Measurements from ENCODE around the gene MED25.

The MED25 gene

DNA sequence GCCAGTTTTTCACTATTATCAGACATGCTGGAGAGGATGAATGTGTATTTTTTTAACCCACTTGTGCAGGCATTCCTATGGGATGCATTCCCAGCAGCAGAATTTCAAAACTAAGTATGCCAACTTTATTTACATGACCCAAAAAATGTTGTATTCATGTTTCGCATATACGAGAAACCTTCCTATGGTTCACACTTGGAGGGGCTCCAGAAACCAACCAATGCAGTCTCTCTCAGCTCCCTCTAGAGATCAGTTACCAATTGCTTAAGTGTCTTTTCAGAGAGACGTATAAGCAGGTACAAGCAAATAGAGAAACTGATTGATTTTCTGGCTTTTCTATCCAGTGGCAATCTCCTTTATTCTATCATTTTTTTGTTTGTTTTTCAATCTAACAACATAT lies 27.3 kb downstream of the MED25 start:
- DNase-seq = no peak

DNA sequence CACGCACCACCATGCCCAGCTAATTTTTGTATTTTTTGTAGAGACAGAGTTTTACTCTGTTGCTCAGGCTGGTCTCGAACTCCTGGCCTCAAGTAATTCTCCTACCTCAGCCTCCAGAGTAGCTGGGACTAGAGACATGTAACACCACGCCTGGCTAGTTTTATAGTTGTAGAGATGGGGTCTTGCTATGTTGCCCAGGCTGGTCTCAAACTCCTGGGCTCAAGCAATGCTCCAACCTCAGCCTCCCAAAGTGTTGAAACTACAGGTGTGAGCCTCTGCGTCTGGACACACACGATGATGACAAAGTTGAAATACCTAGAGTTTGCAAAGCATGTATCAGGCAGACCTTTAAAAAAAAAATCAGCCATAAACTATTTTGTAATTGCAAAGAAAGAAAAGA lies 28.3 kb downstream of the MED25 start:
- DNase-seq = no peak

DNA sequence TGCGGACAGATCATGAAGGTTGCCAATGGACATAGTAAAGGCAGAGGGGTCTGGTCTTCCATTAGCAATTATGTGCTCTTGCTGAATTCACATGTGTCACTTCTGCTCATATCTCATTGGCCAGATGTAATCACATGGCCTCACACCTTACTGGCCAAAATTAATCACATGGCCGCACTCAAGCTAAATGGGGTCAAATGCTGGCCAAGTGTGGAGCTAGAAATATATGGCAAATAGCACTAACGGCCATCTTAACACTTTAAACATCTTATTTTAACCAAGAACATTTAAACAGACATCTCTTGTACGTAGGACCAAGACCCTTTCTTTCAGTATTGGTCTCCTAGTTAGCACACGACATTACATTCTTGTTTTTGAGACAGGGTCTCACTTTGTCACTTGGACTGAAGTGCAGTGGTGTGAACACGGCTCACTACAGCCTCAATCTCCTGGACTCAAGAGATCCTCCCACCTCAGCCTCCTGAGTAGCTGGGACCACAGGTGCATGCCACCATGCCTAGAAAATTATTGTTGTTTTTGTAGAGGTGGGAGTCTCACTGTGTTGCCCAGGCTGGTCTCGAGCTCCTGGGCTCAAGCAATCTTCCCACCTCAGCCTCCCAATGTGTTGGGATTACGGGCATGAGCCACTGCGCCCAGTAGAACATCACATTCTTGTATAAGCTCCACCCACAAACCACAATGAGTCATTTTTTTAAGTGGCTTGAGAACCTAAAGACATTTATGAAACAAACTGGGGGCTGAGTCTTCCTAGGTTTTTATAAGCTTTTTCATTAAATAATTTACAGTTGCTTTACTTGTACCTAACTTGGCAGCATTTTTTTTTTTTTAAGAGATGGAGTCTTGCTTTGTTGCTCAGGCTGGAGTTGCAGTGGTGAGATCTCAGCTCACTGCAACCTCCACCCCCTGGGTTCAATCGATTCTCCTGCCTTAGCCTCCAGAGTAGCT lies 29.9 kb downstream of the MED25 start:
- DNase-seq = peak; percentile 56

DNA sequence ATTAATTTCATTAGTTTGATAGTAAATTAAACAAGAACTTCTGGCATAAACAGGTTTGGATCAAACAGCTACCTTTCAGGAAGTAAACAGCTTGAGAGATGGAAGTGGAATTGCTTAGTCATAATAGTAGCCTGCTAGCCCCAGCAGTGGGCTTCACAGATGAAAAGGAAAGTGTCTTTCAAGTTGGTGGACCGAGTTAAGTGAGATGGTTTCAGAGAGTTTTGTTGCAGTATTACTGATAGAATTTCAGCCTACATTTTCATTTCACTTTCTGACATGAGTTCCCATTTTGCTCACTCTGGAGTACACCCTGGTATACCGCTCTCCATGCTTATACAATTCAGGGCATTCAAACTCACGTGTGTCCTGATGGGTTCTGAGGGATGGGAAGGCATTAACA lies 30.8 kb downstream of the MED25 start:
- no peak for DNase-seq

DNA sequence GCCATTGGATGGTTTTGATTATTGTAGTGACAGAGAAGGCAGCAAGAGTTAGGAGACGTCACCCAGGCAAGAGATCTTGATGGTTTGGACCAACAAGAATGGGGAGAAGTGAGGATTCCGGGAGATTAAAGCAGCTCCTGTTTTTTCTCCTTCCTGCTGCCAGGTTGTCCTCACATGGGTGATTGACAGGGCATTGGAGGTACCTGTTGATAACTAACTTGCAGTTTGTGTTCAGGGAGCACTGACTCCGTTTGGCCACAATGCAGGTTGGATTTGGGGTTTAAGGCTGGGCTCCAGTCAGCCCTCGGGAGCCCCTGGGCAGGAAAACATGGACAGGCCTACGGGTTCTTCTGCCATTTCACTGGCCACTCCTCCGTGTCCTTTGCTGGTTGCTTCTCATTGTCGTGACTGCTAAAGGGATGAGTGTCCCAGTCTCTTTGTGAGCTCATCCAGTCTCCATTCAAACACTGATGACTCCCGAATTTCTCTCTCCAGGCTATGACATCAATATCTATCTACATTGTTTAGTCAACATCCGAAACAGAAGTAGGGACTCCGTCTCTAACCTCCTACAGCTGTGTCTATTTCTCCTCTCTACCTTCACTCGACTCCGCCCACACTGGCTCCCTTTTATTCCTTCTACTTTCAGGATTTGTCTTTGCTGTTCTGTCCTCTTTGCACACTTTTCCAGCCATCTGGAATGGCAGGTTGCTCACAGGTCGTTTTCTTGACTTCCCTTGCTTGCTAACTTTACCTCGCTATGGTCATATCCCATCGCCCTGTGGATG lies 31.5 kb downstream of the MED25 start:
- DNase-seq = no peak

DNA sequence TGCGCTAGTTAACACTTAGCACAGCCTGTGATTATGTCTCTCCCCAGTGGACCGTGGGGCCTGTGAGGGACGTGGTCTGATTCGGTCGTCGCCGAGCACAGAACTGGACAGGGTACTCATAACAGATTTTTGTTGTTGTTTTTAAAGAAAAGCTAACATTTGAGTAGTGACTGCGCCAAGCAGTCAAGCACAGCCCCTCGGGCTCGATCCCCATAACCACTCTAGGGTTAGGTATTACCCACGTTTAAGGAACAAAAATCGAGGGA lies 32.1 kb downstream of the MED25 start:
- DNase-seq = no peak

DNA sequence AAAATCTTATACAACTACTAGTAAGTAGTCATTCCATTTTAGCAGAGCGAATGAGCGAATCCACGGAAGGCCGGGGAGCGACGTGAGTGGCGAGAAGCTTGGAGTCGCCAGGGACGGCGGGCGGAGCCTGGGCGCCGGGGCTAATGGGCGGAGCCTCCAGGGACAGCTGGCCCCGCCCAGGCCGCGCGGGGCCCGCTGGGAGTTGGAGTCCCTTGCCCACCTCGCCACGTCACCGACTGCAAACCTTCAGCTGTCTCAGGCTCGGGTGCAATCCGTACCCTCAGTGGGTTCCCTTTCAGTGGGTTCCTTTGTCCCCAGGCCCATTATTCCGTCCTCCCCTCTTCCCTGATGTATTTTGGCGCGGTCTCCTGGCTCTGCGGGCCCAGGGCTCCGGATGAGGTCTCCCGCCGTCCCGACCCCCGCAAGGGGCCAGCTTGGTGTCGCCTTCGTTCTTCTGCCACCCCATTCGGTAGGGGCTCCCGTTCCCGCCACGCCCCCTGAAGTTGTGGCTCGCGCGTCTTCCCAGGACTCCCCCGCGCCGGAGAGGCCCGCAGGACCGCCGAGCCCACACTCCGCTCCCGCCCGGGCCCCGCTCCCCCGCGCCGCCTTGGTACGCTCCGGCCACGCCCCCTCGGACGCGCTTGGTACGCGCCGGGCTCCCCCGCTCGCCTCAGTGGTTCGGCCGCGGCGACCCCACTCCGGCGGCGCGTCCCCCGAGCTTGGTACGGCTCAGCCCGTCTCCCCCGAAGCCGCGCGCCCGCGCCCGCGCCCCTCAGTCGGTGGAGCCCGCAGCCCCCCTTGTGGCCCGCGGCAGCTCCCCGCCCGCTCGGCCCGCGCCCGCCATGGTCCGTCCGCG lies 32.6 kb downstream of the MED25 start, which contains the start of gene PTOV1:
PTOV1 (plus strand) TSS at position 673 of the 856 bp plus-strand sequence.
- DNase-seq = peak; percentile 91

DNA sequence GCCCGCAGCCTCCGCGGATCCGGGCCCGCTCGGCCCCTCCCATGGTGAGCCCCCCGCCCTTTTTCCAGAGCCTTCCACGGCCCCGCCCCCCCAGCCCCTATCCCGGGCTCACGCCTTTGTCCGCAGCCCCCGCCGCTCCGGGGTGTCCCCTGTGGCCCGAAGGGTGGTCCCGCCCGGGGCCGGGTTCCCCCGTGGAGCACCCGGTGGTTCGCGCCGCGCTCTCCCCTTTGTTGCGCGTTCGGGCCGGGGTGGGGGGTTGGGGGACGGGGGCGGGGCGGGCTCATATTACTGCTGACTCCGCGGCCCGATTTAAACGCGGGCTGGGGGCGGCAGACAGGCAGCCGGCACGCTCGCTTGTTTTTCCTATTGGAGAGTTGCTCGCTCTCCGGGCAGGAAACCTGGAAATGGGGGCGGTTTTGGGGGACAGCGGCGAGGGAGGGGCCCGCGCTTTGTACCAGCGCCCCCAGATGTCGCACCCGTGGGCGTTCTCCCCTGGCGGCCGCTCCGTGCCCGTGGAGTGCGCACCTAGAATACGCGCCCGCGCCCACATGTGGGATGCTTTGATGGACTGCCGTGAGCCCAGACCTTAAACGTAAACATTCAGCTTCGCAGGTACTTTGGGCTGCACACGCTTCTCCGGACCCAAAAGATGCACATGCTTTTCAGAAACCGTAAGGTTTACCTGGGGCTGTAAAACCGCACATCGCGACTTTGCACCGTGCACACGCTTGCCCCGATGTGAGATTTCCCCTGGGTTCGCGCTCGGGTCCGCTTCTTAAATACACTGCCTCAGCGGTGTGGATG lies 33.6 kb downstream of the MED25 start:
- peak; percentile 45 for DNase-seq

DNA sequence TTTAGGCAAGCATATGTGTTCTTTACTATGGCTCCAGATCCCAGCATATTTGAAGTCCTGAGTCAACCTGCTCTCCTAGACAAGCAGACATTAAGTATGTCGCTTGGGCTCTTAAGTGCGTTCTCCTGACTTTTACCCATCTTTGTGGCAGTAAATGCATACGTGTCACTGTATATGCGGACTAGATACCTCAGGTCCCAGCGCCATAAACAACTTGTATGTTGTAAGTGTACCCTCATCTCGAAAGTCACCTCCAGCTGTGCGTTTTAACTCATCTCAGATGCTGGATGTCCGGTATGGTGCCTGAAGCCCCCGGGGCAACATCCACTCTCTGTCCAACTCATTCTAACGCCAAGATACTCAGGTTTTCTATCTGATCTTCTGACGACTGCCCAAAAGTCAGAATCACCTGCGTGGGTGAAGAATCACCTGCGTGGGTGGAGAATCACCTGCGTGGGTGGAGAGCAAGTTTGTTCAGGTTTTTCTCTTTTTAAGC lies 34.6 kb downstream of the MED25 start:
- DNase-seq = no peak

DNA sequence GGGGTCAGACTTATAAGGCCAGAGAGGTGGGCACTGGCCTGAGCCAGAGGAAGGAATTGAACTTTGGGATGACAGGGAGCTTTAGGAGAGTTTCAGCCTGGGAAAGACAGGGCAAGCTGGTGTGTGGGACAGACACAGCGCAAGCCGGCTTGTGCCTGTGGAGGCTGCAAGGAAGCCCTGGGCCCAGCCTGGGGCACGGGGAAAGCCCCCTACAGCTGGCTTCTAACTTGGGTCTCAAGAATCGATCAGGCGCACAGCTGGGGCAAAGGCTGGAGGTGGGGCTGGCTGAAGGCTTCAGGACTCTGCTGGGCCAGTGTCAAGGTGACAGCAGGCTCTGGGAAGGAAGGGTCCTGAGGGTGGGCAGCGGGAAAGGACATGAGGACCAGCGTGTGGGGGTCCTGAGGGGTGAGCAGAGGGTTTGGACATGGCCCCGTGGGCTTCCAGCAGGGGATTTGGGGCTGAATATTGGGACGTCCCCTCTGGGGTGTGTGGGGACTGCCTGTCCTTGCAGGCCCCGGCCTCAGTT lies 35.8 kb downstream of the MED25 start:
- DNase-seq = no peak

DNA sequence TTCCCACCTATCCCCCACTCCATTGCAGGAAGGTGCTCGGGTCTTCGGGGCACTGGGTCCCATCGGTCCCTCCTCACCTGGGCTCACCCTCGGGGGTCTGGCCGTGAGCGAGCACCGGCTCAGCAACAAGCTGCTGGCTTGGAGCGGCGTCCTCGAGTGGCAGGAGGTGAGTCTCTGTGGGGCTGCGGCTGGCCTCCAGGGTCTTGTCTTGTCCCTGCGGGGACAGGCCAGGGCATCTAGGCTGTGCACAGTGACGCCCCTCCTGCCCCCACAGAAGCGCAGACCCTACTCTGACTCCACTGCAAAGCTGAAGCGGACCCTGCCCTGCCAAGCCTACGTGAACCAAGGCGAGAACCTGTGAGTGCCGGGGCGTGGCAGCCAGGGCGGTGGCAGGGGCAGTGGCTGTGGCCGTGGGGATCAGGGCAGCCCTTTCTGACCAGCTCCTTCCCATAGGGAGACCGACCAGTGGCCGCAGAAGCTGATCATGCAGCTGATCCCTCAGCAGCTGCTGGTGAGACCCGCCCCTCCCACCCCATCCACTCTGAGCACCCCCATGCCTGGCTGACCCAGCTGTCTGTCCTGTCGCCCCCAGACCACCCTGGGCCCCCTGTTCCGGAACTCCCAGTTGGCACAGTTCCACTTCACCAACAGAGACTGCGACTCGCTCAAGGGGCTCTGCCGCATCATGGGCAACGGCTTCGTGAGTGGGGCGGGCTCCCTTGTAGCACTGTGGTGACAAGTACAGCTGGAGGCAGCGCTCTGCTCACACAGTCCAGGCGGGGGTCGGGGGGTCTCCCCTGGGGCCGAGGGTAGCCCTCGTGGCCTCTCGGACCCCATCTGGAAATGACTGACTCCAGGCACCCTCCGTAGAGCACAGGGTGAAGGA lies 36.5 kb downstream of the MED25 start:
- no peak for DNase-seq

DNA sequence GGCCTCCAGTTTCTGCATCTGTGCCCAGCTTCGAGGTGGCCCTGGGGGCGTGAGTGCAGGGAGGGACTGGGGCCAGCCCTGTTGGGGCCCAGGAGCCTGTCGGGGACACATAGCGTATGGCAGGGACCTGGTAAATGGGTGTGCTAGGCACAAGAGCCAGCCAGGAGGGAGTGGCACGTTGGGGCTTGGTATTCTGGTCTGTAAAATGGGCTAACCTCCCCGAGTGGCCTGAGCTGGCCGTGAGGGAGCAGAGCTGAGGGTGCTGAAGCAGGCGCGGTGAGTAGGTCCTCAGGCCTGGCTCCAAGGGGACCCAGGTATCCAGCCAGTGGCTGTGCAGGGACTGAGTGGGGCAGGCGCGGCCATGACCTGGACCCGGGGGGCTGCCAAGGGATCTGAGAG lies 37.2 kb downstream of the MED25 start:
- no peak for DNase-seq

DNA sequence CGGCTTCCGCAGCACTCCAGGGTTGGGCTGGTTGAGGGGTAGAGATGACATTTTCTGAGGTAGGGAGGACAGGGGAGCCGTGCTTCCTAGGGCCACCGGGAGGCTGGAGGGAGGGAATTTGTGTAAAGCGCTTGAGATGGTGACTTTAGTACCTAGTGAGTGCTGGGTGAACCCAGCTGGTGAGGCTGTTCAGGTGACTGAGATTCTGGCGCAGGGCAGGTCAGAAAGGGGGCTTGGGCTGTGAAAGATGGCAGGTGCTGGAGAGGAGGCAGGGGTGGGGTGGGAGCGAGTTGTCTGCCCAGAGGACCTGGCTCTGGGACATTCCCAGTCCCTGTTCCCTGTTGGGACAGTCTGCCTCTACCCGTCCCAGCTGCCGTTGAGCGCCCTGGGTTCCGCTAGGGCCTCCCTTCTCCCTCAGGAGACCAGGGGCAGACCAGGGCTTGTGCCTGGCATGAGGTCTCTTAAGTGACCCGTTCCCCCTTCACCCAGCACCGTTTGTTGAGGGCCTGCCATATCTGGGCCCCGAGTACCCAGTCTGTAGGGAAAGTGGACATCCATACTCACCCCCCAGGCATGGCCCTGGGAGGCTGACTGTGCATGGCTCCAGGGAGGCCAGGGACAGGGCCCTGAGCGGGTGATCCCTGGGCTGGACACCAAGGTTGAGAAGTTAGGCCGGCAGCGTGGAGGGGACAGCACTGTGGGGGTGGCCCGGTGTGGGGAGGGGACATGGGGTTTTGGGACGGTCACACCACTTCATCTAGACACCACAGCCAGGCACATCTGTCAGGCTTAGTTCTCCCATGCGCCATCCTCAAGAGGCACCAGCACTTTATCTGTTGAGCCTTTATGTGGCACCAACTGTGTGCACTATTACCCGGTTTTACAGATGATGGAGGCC lies 37.8 kb downstream of the MED25 start:
- DNase-seq = no peak

DNA sequence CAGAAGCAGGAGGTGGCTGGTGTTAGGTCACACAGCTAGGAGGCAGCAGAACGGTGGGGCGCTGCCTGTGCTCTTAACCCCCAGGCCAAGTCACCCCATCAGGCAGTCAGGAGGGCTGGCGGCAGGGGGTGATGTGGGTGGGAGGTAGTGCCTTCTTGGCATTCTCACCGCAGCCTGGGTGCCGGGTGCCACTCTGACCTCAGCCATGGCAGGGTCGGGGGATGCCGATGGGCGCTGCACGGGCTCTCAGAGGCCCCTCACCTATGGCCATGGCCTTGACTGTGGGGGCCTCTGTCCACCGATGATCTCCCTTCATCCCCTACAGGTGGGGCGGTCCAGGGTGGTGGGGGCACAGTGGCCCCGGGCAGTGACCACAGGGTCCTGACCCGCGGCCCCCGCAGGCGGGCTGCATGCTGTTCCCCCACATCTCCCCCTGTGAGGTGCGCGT lies 38.5 kb downstream of the MED25 start:
- no peak for DNase-seq

DNA sequence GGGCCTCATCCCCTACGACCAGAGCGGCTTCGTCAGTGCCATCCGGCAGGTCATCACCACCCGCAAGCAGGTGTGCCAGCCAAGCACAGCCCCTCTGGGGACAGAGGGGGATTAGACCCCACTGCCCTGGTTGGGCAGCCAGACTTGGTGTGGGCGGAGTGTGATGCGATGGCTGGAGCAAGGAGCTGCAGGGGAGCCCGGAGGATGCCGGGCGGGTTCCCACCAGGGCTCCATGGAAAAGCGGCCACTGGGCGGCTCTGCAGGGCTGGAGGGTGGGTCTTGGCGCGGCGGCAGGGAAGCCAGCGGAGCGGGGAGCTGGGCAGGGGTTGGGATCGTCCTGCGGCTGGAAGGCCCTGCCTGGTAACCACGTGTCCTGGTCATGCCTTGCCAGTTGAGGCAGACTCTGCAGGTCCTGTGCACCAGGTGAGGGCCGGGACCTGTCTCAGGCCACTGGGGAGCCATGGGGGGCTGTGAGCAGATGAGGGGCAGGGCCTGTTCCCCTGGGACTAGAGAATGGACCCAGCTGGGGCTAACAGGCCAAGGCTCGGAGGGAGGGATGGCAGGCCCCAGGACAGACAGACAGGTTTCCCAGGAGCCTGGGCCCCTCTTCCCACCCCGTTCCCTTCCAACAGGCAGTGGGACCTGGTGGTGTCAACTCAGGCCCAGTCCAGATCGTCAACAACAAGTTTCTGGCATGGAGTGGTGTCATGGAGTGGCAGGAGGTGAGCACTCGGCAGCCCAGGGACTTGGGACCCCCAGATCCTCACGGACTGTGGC lies 39.2 kb downstream of the MED25 start:
- DNase-seq = no peak

DNA sequence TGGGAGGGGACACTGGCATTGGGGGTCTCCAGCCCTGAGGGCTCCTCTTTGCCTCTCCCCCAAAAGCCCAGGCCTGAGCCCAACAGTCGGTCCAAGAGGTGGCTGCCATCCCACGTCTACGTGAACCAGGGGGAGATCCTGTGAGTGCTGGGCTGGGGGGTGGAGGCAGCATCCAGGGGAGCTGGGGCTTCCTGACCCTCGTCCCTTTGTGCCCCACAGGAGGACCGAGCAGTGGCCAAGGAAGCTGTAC lies 39.7 kb downstream of the MED25 start:
- DNase-seq = no peak

DNA sequence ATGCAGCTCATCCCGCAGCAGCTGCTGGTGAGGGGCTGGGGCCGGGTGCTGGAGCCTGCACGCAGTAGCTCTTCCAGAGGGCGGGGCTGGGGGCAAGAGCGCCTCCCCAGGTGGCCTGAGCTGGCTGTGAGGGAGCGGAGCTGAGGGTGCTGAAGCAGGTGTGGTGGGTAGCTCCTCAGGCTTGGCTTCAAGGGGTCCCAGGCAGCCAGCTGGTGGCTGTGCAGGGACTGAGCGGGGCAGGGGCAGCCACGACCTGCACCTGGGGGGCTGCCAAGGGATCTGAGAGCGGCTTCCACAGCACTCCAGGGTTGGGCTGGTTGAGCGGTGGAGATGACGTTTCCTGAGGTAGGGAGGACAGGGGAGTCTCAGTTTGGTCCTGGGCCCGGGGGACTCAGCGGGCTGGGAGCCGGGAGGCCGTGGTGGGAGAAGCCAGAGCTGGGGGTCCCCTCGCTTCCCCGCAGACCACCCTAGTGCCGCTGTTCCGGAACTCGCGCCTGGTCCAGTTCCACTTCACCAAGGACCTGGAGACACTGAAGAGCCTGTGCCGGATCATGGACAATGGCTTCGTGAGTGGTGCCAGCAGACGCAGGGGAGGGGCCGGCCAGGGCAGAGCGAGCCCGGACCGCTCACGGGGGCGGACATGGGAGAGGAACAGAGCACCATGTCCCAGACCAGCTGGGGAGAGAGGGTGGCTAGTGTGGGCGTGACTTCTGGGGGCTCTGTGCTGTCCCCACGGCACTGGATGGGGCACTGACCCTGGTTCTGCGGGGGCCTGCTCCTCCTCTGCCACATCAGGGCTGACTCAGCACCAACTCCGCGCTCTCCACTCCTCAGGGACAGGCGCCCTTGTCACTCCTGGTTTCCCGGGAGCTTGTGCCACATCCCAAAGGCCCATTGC lies 40.2 kb downstream of the MED25 start:
- no peak for DNase-seq

DNA sequence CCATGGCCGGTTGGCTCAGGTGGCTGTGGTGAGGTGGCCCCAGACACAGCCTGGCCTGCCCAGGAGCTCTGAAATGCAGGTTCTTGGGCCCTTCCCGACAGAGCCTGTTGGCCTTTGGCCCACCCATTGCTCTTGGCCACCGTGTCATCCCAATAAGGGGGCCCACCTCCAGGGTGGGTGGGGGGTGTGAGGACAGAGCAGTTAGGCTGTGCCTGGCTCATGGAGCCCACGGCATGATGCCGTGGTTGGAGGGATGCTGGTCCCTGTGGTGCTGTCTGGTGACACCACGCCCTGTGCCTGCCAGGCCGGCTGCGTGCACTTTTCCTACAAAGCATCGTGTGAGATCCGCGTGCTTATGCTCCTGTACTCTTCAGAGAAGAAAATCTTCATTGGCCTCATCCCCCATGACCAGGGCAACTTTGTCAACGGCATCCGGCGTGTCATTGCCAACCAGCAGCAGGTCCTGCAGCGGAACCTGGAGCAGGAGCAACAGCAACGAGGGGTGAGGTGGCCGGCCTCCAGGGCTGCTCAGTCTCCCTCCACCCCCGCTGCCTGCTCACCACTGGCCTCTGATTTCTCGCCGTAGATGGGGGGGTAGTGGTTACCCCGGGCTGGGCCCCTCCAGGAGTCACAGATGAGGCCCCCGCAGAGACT lies 41.7 kb downstream of the MED25 start:
- DNase-seq = no peak
